VCaP (cell line): ENCODE data around the gene THAP9.
"Not testable (repeated sequence)": the region's sequence is repeated elsewhere in the genome, so short reads cannot be mapped to it uniquely, and the experiment has no call there.

ENCODE experiments used
- H3K27ac ChIP-seq: fragments of 450-650 bp; 2 replicates; pipeline ENCODE4 v1.5.1; 2017
- TF ChIP-seq, protein P1 (sequence below): fragments of 450-650 bp; conservative IDR thresholded peaks from 2 replicates; pipeline ENCODE4 v1.5.1; 2017; ENCODE audit warnings: mild to moderate bottlenecking, moderate library complexity

Gene THAP9

DNA sequence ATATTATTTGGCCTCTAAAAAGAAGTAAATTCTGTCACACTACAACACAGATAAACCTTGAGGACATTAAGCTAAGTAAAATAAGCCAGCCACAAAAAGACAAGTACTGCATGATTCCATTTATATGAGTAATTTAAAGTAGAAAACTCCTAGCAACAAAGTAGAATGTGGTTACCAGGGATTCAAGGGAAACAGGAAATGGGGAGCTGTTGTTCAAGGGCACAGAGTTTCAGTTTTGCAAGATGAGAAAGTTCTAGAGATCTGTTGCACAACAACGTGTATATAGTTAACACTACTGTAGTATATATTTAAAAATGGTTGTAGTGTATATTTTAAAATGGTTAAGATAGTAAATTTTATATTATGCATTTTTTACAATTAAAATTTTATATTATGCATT, 34.9 kb upstream of the THAP9 start:
- no peak overlapping the region for H3K27ac ChIP-seq
- TF ChIP-seq, protein P1, sequence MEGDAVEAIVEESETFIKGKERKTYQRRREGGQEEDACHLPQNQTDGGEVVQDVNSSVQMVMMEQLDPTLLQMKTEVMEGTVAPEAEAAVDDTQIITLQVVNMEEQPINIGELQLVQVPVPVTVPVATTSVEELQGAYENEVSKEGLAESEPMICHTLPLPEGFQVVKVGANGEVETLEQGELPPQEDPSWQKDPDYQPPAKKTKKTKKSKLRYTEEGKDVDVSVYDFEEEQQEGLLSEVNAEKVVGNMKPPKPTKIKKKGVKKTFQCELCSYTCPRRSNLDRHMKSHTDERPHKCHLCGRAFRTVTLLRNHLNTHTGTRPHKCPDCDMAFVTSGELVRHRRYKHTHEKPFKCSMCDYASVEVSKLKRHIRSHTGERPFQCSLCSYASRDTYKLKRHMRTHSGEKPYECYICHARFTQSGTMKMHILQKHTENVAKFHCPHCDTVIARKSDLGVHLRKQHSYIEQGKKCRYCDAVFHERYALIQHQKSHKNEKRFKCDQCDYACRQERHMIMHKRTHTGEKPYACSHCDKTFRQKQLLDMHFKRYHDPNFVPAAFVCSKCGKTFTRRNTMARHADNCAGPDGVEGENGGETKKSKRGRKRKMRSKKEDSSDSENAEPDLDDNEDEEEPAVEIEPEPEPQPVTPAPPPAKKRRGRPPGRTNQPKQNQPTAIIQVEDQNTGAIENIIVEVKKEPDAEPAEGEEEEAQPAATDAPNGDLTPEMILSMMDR = no peak

DNA sequence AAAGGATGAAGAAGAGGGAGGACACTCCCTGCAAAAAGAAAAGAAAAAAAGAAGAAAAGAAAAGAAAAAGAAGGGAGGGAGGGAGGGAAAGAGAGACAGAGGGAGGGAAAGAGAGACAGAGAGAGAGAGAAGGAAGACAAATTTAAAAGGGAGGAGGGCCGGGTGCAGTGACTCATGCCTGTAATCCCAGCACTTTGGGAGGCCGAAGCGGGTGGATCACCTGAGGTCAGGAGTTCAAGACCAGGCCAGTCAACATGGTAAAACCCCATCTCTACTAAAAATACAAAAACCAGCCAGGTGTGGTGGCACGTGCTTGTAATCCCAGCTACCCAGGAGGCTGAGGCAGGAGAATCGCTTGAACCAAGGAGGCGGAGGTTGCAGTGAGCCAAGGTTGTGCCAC, 34.5 kb upstream of the THAP9 start:
- not testable (repeated sequence) for H3K27ac ChIP-seq

GRCh38 chr4:82866706-82867385, 33.7 kb upstream of the THAP9 start:
- TF ChIP-seq, protein P1 = no peak
- no peak overlapping the region for H3K27ac ChIP-seq

- TF ChIP-seq, protein P1 = no peak
- no peak overlapping the region for H3K27ac ChIP-seq
Measured at GRCh38 chr4:82868572-82868971, 32.0 kb upstream of the THAP9 start.

- TF ChIP-seq, protein P1 = no peak
- no peak overlapping the region for H3K27ac ChIP-seq
Measured at GRCh38 chr4:82885410-82885809, 15.1 kb upstream of the THAP9 start.

DNA sequence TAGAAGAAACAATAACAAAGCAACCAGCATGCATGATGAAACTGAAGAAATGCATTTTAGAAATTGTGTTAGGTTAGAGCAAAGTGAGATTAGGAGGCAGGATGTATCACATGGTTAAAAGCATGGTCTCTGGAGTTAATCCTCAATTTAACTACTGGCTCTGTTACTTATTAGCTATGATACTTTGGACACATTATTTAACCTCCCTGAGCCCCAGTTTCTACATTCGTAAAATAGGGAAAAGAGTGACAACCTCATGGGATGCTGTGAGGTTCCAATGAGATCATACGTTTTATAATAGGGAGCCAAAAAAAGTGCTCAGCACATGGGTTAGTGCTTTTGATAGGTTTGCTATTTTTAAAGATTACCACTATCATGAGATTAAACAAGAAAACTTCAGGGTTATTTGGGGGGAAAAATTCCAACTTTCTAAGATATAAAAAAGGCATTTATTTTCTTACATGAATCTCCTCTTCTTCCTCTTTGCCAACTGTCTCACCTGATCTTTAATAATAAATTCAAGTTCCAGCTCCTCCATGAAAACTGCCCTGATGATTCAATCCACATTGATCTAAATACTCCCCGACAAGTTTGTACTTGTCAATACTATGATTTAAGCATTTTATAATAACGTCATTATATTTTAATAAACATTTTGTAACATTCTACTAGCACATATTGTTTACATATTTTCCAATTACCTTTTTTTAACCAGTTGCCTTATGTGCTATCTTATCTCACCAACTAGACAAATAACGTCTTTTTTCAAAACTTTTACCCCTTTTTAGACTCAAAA, 14.2 kb upstream of the THAP9 start:
- H3K27ac ChIP-seq = no peak overlapping the region
- TF ChIP-seq, protein P1 = no peak

DNA sequence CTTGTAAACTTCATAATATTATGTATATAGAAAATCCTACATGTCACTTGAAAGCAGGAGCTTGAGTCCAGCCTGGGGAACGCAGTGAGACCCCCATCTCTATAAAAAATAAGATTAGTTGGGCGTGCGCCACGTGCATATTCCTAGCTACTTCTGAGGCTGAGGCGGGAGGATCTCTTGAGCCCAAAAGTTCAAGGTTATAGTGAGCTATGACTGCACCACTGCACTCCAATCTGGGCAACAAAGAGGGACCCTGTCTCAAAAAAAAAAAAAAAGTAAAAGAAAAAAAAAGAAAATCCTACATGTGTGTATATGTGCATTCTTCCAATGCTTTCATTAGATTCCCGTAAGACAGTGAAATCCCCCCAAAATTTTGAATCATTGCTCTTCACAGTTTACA, 11.2 kb upstream of the THAP9 start:
- H3K27ac ChIP-seq = peak overlapping the region; percentile 98
- TF ChIP-seq, protein P1 = no peak

- TF ChIP-seq, protein P1 = no peak
- peak overlapping the region; percentile 98 for H3K27ac ChIP-seq
Measured at GRCh38 chr4:82890528-82890900, 10.0 kb upstream of the THAP9 start.
